ENCODE data around the gene GDI1. TPM values are rescaled to one million over a fixed set of nuclear protein-coding genes. Genes with fewer than 3 reads are reported as not detected.

Gene GDI1
- total and polyA plus RNA-seq, 9 of the 15 experiments (the other 6 are each of a cell fraction or from before 2014, with no cell fraction given), result 0.97 to 82.6 (median 37.5) TPM

- TF ChIP-seq NELFE (IDR thresholded peaks at IDR 0.05; ENCODE audit: insufficient read depth, insufficient read length) (no peak), JUNB (CRISPR knock-in tag; conservative IDR thresholded peaks at IDR 0.05) (no peak), ZBTB43 (CRISPR knock-in tag; IDR thresholded peaks at IDR 0.05) (no peak), HDAC6 (IDR thresholded peaks at IDR 0.05; ENCODE audit: low read depth, low read length) (no peak), ZNF318 (IDR thresholded peaks at IDR 0.05; ENCODE audit: borderline replicate concordance in 1 of 2, low read depth in 1 of 2) (no peak), TRIM24 (IDR thresholded peaks at IDR 0.05) (no peak), ZNF76 (CRISPR knock-in tag; IDR thresholded peaks at IDR 0.05; ENCODE audit: borderline replicate concordance) (no peak), SMAD2 (IDR thresholded peaks at IDR 0.05; ENCODE audit: low read depth, low read length) (no peak), ZNF23 (CRISPR knock-in tag; IDR thresholded peaks at IDR 0.05) (no peak), HLTF (IDR thresholded peaks at IDR 0.05) (no peak), ZNF124 (CRISPR knock-in tag; IDR thresholded peaks at IDR 0.05) (no peak), POLR2B (IDR thresholded peaks at IDR 0.05; ENCODE audit: low read depth, partially characterized antibody) (no peak), SOX6 (IDR thresholded peaks at IDR 0.05) (no peak), ZNF3 (CRISPR knock-in tag; IDR thresholded peaks at IDR 0.05) (no peak), TEAD4 (IDR thresholded peaks at IDR 0.05; ENCODE audit: low read length) (no peak), TEAD4 (CRISPR knock-in tag; IDR thresholded peaks at IDR 0.05; ENCODE audit: borderline replicate concordance) (no peak), NFIC (IDR thresholded peaks at IDR 0.05) (no peak), TOE1 (IDR thresholded peaks at IDR 0.05; ENCODE audit: borderline replicate concordance) (no peak), TOE1 (CRISPR knock-in tag; IDR thresholded peaks at IDR 0.05; ENCODE audit: borderline replicate concordance, low read depth) (0 out of 2 replicates have a peak, but pooled peaks have one; percentile 35), SP1 (CRISPR knock-in tag; IDR thresholded peaks at IDR 0.05) (no peak; the same call in 1 of the 2 replicates)
These were observed 39.7 kb upstream of the GDI1 start (continued) for GRCh38 chrX:154396973-154397887.
